GM18505 (cell line): Measurements from ENCODE around the gene AIFM3.

Source experiments
- ATAC-seq: cut with Tn5 transposase; IDR thresholded peaks from one replicate; pipeline ENCODE4 v1.9.1; 2021; ENCODE audit not compliant: unreplicated experiment
- POLR2A ChIP-seq: IDR thresholded peaks from 4 replicates; pipeline ENCODE4 v1.6.1; 2011; ENCODE audit warnings: borderline replicate concordance; ENCODE audit not compliant: insufficient read depth, insufficient read length; ENCODE audit errors: extremely low read depth

AIFM3 gene

GRCh38 chr22:20972933-20973577 lies 6.0 kb downstream of the AIFM3 start:
- TF ChIP-seq POLR2A, result no peak

GRCh38 chr22:20973634-20974286 lies 6.7 kb downstream of the AIFM3 start:
- no peak for ATAC-seq
- no peak for TF ChIP-seq POLR2A

More at GRCh38 chr22:20972933-20973577, 6.0 kb downstream of the AIFM3 start:
- ATAC-seq, result no peak

DNA sequence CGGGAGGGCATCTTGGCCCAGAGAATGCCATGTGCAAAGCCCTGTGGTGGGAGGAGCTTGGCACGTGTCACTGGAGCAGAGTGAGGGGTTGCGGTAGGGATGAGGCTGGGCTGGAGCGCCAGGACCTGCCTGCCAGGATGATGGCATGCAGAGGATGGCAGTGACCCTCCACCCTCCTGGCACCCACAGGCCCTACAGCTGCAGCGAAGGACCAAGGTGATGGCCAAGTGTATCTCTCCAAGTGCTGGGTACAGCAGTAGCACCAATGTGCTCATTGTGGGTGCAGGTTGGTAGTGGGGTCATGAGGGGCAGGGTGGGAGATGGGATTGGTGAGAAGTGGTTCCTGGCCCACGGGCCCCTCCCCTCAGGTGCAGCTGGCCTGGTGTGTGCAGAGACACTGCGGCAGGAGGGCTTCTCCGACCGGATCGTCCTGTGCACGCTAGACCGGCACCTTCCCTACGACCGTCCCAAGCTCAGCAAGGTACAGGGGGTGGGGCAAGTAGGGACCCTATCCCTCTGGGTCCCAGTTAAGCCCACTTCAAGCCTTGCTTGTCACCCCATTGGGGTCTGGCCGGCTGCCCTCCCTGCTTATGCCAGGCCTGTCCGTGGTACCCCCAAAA lies 7.4 kb downstream of the AIFM3 start:
- no peak for ATAC-seq
- TF ChIP-seq POLR2A, result no peak

- no peak for ATAC-seq
- TF ChIP-seq POLR2A, result no peak
Observed at GRCh38 chr22:20975541-20976290, 8.7 kb downstream of the AIFM3 start.

DNA sequence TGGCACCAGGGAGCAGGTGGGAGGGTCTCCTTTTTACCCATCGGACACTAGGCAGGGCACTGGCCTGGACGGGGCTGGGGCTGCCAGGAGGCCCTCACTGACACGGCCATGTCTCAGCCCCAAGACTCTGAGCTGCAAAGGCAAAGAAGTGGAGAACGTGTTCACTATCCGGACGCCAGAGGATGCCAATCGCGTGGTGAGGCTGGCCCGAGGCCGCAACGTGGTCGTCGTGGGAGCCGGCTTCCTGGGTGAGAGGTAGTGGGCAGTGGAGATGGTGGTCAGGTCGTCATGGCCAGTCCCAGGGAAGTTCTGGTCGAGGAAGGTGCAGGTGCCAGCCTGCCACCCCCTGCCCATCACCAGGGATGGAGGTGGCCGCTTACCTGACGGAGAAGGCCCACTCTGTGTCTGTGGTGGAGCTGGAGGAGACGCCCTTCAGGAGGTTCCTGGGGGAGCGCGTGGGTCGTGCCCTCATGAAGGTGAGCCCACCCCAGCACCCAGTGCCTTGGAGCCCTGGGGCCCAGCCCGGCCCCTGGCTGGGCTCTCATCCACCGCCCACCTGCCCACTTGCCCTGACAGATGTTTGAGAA lies 9.3 kb downstream of the AIFM3 start:
- ATAC-seq, result no peak
- TF ChIP-seq POLR2A, result no peak

- no peak for TF ChIP-seq POLR2A
- ATAC-seq, result no peak
Observed at GRCh38 chr22:20977019-20977418, 10.0 kb downstream of the AIFM3 start.

GRCh38 chr22:20977516-20978170 lies 10.6 kb downstream of the AIFM3 start:
- no peak for ATAC-seq
- no peak for TF ChIP-seq POLR2A

DNA sequence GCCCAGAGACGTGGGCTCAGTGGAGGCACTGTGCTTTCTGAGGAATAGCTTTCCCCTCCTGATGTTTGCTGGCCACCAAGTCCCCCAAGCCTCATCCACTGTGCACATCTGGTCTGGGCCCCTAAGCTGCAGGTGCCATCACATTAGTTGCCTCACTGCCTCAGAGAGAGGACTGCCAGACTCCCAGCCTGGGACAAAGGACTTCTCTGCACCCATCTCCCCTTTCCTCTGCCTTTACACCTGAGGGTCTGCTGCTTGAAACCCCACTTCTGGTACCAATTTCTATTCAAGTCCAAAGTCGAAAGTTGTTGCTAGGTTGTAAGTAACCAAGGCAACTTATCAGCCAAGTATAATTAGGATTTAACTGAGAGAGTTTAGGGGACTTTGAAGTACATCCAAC lies 11.4 kb downstream of the AIFM3 start:
- ATAC-seq, result no peak
- no peak for TF ChIP-seq POLR2A

DNA sequence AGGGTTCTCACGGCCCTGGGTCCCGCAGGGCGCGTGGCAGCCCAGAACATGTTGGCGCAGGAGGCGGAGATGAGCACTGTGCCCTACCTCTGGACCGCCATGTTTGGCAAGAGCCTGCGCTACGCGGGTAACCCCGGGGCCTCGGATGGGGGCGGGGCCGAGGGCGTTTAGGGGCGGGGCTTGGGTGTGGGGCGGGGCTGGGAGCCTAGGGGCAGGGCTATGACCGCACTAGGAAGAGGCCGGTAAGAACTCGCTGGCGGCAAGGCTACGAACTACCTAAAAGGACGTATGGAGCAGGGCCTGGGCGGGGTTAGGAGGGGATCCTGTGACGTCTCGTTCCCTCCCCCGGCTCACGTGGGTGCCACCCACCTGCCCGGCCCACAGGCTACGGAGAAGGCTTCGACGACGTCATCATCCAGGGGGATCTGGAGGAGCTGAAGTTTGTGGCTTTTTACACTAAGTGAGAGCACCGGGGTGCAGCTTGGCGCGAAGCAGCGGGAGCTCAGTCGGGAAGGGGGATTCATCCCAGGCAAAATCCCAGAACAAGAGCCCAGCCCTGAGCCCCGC lies 12.3 kb downstream of the AIFM3 start:
- no peak for ATAC-seq
- TF ChIP-seq POLR2A, result no peak

GRCh38 chr22:20979940-20980453 lies 12.9 kb downstream of the AIFM3 start:
- ATAC-seq, result no peak
- no peak for TF ChIP-seq POLR2A

GRCh38 chr22:20980523-20980922 lies 13.5 kb downstream of the AIFM3 start:
- no peak for ATAC-seq
- TF ChIP-seq POLR2A, result no peak
